Osteocyte (in vitro differentiated cells): ENCODE measurements around the gene NDUFA13. TPM values are rescaled to one million over a fixed set of nuclear protein-coding genes. Genes with fewer than 3 reads are reported as not detected.
A peak's percentile ranks its signal among the peaks of the same experiment; 100 is the strongest.
"Not testable (repeated sequence)": the region's sequence is repeated elsewhere in the genome, so short reads cannot be mapped to it uniquely, and the experiment has no call there.

Experiments used
- DNase-seq: peaks from one replicate; pipeline ENCODE4 v3.0.0; 2021; ENCODE audit warnings: mixed read lengths; ENCODE audit not compliant: unreplicated experiment; ENCODE audit errors: extremely low spot score
- H3K27ac Mint-ChIP-seq: one replicate; pipeline ENCODE4 v1.8.0; 2021; ENCODE audit warnings: mild to moderate bottlenecking, mixed read lengths; ENCODE audit not compliant: unreplicated experiment
- H3K27me3 Mint-ChIP-seq: one replicate; pipeline ENCODE4 v1.8.0; 2021; ENCODE audit warnings: mixed read lengths; ENCODE audit not compliant: unreplicated experiment
- H3K36me3 Mint-ChIP-seq: one replicate; pipeline ENCODE4 v1.8.0; 2021; ENCODE audit warnings: mixed read lengths; ENCODE audit not compliant: unreplicated experiment
- H3K4me1 Mint-ChIP-seq: one replicate; pipeline ENCODE4 v1.8.0; 2021; ENCODE audit warnings: mixed read lengths; ENCODE audit not compliant: unreplicated experiment
- H3K4me3 Mint-ChIP-seq: one replicate; pipeline ENCODE4 v1.8.0; 2021; ENCODE audit warnings: mild to moderate bottlenecking, moderate library complexity, mixed read lengths; ENCODE audit not compliant: unreplicated experiment
- H3K9me3 Mint-ChIP-seq: one replicate; pipeline ENCODE4 v1.8.0; 2021; ENCODE audit warnings: mixed read lengths; ENCODE audit not compliant: unreplicated experiment
- long read RNA-seq: library from polyadenylated mRNA; unstranded; transcript quantifications from one replicate; pipeline ENCODE4 v2.0.0, GENCODE V29; 2021
- total RNA-seq: library from RNA; stranded (reverse); gene quantifications from 2 replicates; pipeline ENCODE4 v1.2.1, GENCODE V29; 2021
- TF ChIP-seq, protein P1 (sequence below): fragments of 200-600 bp; sonication (generic); IDR thresholded peaks from 2 replicates; pipeline ENCODE4 v1.5.0; 2021; ENCODE audit warnings: antibody characterized with exemption, mild to moderate bottlenecking, moderate library complexity

Gene NDUFA13
- total RNA-seq: 372 and 376 TPM in 2 replicates
- long read RNA-seq, transcript NDUFA13-204 (5 exons, 991 nt): major isoform, 58 of 59 reads
- long read RNA-seq, partial matches to known transcripts: 1 of 59 reads
- long read RNA-seq, other reads (novel, unspliced or antisense): 0 of 59 reads

DNA sequence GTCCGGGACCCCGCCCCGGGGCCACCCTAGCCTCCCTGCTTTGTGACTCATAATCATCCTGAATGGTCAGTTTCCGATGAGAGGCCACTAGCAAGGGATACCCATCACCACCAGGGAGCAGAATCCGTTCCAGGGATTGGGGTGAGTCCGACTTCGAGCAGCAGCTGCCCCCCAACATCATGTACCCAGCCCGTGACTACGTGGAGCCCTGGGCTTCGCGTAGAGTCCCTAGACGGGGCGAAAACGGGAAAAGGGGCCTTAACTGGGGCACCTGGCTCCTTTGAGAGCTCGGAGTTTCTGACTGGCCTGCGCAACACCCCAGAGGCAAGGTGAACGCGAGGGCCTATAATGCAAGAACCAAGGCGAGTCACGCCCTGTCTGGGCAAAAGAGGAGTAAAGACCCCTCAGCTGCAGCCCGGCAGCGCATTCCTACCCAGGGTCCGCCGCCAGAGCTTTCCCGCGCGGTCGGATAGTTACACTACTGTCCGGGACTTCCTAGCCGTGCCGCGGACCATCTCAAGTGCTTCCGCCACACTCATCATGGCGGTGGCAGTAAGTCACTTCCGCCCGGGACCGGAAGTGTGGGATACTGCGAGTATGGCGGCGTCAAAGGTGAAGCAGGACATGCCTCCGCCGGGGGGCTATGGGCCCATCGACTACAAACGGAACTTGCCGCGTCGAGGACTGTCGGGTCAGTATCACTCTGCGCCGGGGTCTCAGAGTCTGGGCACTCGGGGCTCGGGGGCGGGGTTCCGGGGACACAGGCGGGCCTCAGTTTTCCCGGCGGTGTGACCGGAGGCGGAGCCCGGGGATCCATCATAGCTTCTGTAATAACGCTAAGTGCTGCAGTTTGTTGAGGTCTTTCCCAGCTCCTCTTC, at the start of gene NDUFA13:
NDUFA13 (plus strand) TSS at position 584 of the 878 bp plus-strand sequence; CDS start at position 598, 14 bp downstream.
- Mint-ChIP-seq H3K4me3 (peak within 1 kb of the TSS; percentile 88), H3K9me3 (no peaks in the 10 kb centered on the region), H3K4me1 (peaks cover 20% of the 10 kb centered on the region)

DNA sequence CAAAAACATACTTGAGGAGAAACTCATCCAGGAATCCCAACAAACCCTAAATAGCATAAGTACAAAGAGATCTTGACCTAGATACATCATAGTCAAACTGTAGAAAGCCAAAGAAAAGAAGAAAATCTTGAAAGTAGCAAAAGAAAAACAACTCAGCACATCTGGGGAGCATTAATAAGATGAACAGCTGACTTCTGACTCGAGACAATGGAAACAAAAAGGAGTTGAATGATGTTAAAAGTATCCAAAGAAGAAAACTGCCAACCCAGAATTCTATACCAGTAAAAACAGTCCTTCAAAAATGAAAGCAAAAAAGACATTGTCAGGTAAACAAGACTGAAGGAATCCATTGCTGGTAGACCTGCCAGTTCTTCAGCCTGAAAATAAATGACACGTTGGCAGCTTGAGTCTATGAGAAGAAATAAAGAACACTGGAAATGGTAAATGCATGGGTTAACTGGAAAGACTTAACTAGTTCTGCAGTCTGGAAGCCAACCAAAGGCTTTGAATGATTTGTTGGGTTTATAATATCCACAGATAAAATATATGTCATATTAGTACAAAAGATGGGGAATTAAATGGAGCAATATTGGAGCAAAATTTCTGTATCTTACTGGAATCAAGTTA, 47.5 kb upstream of the NDUFA13 start:
- peaks cover 12% of the 10 kb centered on the region for H3K9me3 Mint-ChIP-seq
- no peaks in the 10 kb centered on the region for H3K27me3 Mint-ChIP-seq
- no peak overlapping the region for H3K4me3 Mint-ChIP-seq
- H3K4me1 Mint-ChIP-seq: peaks cover 33% of the 10 kb centered on the region
- no peak for DNase-seq
- TF ChIP-seq, protein P1, sequence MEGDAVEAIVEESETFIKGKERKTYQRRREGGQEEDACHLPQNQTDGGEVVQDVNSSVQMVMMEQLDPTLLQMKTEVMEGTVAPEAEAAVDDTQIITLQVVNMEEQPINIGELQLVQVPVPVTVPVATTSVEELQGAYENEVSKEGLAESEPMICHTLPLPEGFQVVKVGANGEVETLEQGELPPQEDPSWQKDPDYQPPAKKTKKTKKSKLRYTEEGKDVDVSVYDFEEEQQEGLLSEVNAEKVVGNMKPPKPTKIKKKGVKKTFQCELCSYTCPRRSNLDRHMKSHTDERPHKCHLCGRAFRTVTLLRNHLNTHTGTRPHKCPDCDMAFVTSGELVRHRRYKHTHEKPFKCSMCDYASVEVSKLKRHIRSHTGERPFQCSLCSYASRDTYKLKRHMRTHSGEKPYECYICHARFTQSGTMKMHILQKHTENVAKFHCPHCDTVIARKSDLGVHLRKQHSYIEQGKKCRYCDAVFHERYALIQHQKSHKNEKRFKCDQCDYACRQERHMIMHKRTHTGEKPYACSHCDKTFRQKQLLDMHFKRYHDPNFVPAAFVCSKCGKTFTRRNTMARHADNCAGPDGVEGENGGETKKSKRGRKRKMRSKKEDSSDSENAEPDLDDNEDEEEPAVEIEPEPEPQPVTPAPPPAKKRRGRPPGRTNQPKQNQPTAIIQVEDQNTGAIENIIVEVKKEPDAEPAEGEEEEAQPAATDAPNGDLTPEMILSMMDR: no peak
- H3K36me3 Mint-ChIP-seq: peaks cover 44% of the 10 kb centered on the region
- H3K27ac Mint-ChIP-seq: no peak overlapping the region

More for the DNA sequence above, at the start of gene NDUFA13:
- H3K27me3 Mint-ChIP-seq: no peaks in the 10 kb centered on the region
- peak within 1 kb of the TSS; percentile 93 for H3K27ac Mint-ChIP-seq
- TF ChIP-seq, protein P1: peak; percentile 25
- DNase-seq: peak; percentile 97
- peaks cover 9% of the 10 kb centered on the region for H3K36me3 Mint-ChIP-seq

DNA sequence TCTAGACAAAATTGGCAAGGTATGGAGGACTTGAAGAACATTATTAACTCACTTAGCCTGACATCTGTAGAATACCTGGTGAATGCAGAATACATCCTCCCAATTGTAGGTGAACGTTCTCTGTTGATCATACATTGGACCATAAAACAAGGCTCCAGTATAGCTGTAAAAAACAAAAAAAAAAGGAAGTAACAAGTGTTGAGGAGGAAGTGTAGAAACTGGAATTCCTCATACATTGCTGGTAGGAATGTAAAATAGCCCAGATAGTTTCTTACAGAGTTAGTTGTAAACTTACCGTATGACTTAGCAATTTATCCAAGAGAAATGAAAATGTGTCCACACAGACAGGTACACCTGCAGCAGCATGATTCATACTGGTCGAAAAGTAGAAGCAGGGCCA, 45.4 kb upstream of the NDUFA13 start:
- no peaks in the 10 kb centered on the region for H3K27me3 Mint-ChIP-seq
- TF ChIP-seq, protein P1: no peak
- H3K36me3 Mint-ChIP-seq: peaks cover 40% of the 10 kb centered on the region
- peaks cover 25% of the 10 kb centered on the region for H3K4me1 Mint-ChIP-seq
- H3K4me3 Mint-ChIP-seq: no peak overlapping the region
- H3K9me3 Mint-ChIP-seq: peaks cover 12% of the 10 kb centered on the region
- no peak for DNase-seq
- H3K27ac Mint-ChIP-seq: no peak overlapping the region

DNA sequence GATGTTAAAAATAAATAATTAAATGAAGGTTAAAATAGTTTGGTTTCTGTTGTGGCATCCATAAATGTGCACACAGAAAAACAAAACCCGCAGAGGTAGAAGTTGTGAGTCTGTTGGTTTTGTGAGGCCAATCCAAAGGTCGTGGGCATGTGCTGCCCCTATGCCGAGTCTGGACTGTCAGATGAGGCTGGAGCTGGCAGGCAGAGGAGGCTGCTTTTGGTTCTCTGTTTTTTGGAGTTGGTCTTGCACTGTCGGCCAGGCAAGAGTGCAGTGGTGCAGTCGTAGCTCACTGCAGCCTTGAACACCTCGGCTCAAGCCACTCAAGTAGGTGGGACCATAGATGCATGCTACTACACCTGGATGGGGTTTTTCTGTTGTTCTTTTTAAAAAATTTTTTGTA, 44.3 kb upstream of the NDUFA13 start:
- Mint-ChIP-seq H3K27ac (peak overlapping the region; percentile 60), H3K4me3 (no peak overlapping the region), H3K27me3 (no peaks in the 10 kb centered on the region), H3K36me3 (peaks cover 30% of the 10 kb centered on the region), H3K4me1 (peaks cover 26% of the 10 kb centered on the region), H3K9me3 (peaks cover 12% of the 10 kb centered on the region)
- DNase-seq: no peak
- TF ChIP-seq, protein P1: no peak

DNA sequence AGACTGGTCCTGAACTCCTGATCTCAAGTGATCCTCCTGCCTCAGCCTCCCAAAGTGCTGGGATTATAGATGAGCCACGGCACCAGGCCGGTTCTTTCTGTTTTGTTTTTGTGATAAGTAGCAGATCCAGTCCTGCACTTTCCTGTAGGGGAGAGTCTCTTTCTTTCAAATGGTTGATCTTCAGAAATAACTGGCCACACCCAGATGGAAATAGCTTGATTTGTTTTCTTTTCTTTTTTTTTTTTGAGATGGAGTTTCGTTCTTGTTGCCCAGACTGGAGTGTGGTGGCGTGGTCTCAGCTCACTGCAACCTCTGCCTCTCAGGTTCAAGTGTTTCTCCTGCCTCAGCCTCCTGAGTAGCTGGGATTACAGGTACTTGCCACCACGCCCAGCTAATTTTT, 43.9 kb upstream of the NDUFA13 start:
- Mint-ChIP-seq H3K27ac (peak overlapping the region; percentile 60), H3K36me3 (peaks cover 26% of the 10 kb centered on the region), H3K4me1 (peaks cover 26% of the 10 kb centered on the region), H3K9me3 (peaks cover 12% of the 10 kb centered on the region)
- not testable (repeated sequence) for H3K4me3 Mint-ChIP-seq, H3K27me3 Mint-ChIP-seq, DNase-seq
